Stomach (tissue), 9 donors: ENCODE results near the gene GSTCD. TPM values are rescaled to one million over a fixed set of nuclear protein-coding genes. Genes with fewer than 3 reads are reported as not detected.

Source experiments
- DNase-seq, 2 donors: peaks; one replicate each; pipeline versions ENCODE4 v3.0.0 to v3.0.0-alpha.2; 2013 to 2019
- H3K27ac ChIP-seq, 5 donors: fragments of 200-600 bp in 4 of 5; sonication (generic) in 4 of 5; one replicate each; pipeline ENCODE4 v1.5.1; 2013 to 2019; ENCODE audit warnings: mild to moderate bottlenecking in 1 of 5, moderate library complexity in 1 of 5
- H3K27me3 ChIP-seq, 3 donors: fragments of 200-600 bp; sonication (generic); one replicate each; pipeline ENCODE4 v1.5.1; 2017 to 2019; ENCODE audit warnings: mixed run types in 1 of 3
- H3K36me3 ChIP-seq, 4 donors: fragments of 200-600 bp; sonication (generic); 1 replicate in 3 of 4; 2 replicates in 1 of 4; pipeline ENCODE4 v1.5.1; 2016 to 2019
- H3K4me1 ChIP-seq, 4 donors: fragments of 200-600 bp; sonication (generic); one replicate each; pipeline ENCODE4 v1.5.1; 2016 to 2019
- H3K4me3 ChIP-seq, 4 donors: fragments of 200-600 bp; sonication (generic) in 3 of 4; one replicate each; pipeline ENCODE4 v1.5.1; 2016 to 2019; ENCODE audit warnings: mild to moderate bottlenecking in 1 of 4
- H3K9me3 ChIP-seq, 4 donors: fragments of 200-600 bp; sonication (generic); one replicate each; pipeline ENCODE4 v1.5.1; 2016 to 2019
- CTCF ChIP-seq, 7 experiments: fragments of 450-650 bp in 4 of 7; fragments of 200-600 bp in 3 of 7; sonication (generic) in 3 of 7; IDR thresholded peaks; one replicate each; pipeline ENCODE4 v1.5.1; 2016 to 2019; ENCODE audit warnings: antibody characterized with exemption in 7 of 7, control low read depth in 2 of 7, mild to moderate bottlenecking in 1 of 7
- EP300 ChIP-seq: sonication (generic); formaldehyde crosslinking; IDR thresholded peaks from one replicate; pipeline ENCODE4 v1.6.1; 2017; ENCODE audit warnings: antibody characterized with exemption
- POLR2A ChIP-seq, 4 donors: fragments of 450-650 bp; IDR thresholded peaks; one replicate each; pipeline ENCODE4 v1.6.1; 2016; ENCODE audit warnings: antibody characterized with exemption in 4 of 4, control low read depth in 2 of 4, mild to moderate bottlenecking in 1 of 4, moderate library complexity in 1 of 4
- POLR2AphosphoS5 ChIP-seq, 3 donors: sonication (generic); formaldehyde crosslinking; IDR thresholded peaks; one replicate each; pipeline ENCODE4 v1.6.1; 2016; ENCODE audit warnings: antibody characterized with exemption in 3 of 3
- WGBS, 5 donors: extraction: QIAGEN DNeasy Blood & Tissue Kit in 3 of 5; methylation state at CpG; one replicate each; pipeline versions ENCODE4 v1.1.5 to v1.1.7; 2013 to 2018; 5-methylcytosine and 5-hydroxymethylcytosine counted together
- intact Hi-C: fragments of 100-400 bp; cut with DNase I; formaldehyde crosslinking; loops from one replicate; pipeline ENCODE4 v1.15.1; 2023; ENCODE audit warnings: low total_unique reads
- polyA plus RNA-seq, 3 donors: library from polyadenylated mRNA; stranded (reverse); fragments of 200-250 nt; gene quantifications; one replicate each; pipeline ENCODE4 v1.2.3, GENCODE V29; 2013
- total RNA-seq, 5 donors: library from RNA; depleted of rRNA; stranded (reverse); fragments of >200 nt; gene quantifications; one replicate each; pipeline versions ENCODE4 v1.1.0 to v1.2.3, GENCODE V29; 2014 to 2016
- donor health status: healthy with polysubstance abuse.
- donor health status: Bipolar disorder and iron deficiency.
- donor health status: healthy.

Gene GSTCD
- total and polyA plus RNA-seq, 8 donors = 1.6 to 129 (median 8.1) TPM

- Histone ChIP-seq H3K9me3 (no peaks in the 10 kb centered on the region), H3K4me3 (no peak overlapping the region), H3K4me1 (peaks cover 0 to 28% (median 9%) of the 10 kb centered on the region in 4 donors), H3K27ac (no peak overlapping the region), H3K27me3 (no peaks in the 10 kb centered on the region), H3K36me3 (peaks cover 6 to 63% (median 56%) of the 10 kb centered on the region in 4 donors)
- intact Hi-C loops = no loop called here
- WGBS, 5 donors = 69 to 90% (median 83%) methylated on average over 2 of the region's 2 CpGs
- DNase-seq = no peak
- TF ChIP-seq POLR2AphosphoS5 (IDR thresholded peaks at IDR 0.05) (no peak), CTCF (IDR thresholded peaks at IDR 0.05) (no peak), EP300 (no peak), POLR2A (IDR thresholded peaks at IDR 0.05) (no peak)
Measured at GRCh38 chr4:105698607-105699006, 10.0 kb upstream of the GSTCD start.

- DNase-seq = peak in 1 of 2 donors; percentile 33
- peak overlapping the region; percentile 87 to 93 (median 91) for H3K27ac ChIP-seq
- intact Hi-C loops = loop anchor here (10.0 kb wide), 1 partner anchor 193 kb away; no protein-coding TSS in a partner anchor
- H3K27me3 ChIP-seq = no peaks in the 10 kb centered on the region
- no peaks in the 10 kb centered on the region for H3K9me3 ChIP-seq
- peaks cover 17 to 65% (median 40%) of the 10 kb centered on the region in 4 donors for H3K4me1 ChIP-seq
- TF ChIP-seq EP300 (no peak), POLR2AphosphoS5 (IDR thresholded peaks at IDR 0.05) (no peak)
- H3K4me3 ChIP-seq = peak overlapping the region; percentile 74 to 90 (median 80)
- 13 to 21% (median 17%) methylated on average over 7 of the region's 7 CpGs for WGBS, 5 donors
- peaks cover 0 to 7% (median 0%) of the 10 kb centered on the region in 4 donors for H3K36me3 ChIP-seq
Measured at GRCh38 chr4:105707782-105708180, 803 bp upstream of the GSTCD start.

DNA sequence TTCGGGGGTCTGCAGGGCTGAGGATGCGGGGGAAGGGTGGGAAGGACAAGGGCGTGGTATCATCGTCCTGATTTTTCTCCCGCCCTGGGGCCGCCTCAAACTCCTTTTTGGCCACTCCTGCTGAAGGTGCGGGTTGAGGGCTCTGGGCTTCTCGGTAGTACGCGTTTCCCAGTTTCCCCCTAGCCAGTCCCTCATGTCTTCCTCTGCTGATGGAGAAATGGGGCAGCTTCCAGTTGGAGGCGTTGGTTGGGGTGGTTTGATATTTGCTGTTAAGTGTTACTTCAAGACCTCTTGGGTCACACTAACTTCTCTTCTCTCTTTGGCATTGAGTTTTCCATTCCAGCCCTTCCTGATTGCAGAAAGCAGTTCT is 482 bp downstream of the GSTCD start:
- peaks cover 17 to 60% (median 38%) of the 10 kb centered on the region in 4 donors for H3K4me1 ChIP-seq
- peak overlapping the region; percentile 74 to 90 (median 80) for H3K4me3 ChIP-seq
- peak overlapping the region; percentile 87 to 93 (median 91) for H3K27ac ChIP-seq
- 0% methylated on average over 11 of the region's 11 CpGs for WGBS, 5 donors
- no peak for DNase-seq
- intact Hi-C loops = loop anchor here (10.0 kb wide), 1 partner anchor 194 kb away; no protein-coding TSS in a partner anchor
- H3K27me3 ChIP-seq = no peaks in the 10 kb centered on the region
- TF ChIP-seq CTCF (IDR thresholded peaks at IDR 0.05) (no peak), POLR2AphosphoS5 (IDR thresholded peaks at IDR 0.05) (no peak), POLR2A (IDR thresholded peaks at IDR 0.05) (no peak), EP300 (no peak)
- H3K9me3 ChIP-seq = no peaks in the 10 kb centered on the region
- no peaks in the 10 kb centered on the region for H3K36me3 ChIP-seq

DNA sequence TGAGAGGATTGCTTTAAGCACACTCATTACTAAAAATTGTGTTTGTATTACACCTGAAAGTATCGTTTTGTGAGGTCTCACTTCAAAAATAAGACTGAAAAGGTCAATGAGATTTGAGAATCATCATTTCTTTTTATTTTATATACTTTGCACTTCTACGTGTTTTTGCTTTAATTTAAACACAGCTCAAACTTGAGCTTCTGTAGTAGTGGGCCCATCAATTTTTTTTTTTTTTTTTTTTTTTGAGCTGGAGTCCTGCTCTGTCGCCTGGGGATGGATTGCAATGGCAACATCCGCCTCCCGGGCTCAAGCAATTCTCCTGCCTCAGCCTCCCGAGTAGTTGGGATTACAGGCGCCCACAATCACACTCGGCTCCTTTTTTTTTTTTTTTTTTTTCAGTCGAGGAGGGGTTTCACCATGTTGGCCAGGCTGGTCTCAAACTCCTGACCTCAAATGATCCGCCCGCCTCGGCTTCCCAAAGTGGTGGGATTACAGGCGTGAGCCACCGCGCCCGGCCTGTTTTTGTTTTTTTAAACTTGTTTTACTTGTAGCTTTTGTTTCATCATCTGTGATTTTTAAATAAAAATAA is 1.5 kb downstream of the GSTCD start:
- H3K9me3 ChIP-seq = no peaks in the 10 kb centered on the region
- intact Hi-C loops = no loop called here

More for the DNA sequence above, 1.5 kb downstream of the GSTCD start:
- Histone ChIP-seq H3K27me3 (no peaks in the 10 kb centered on the region), H3K36me3 (no peaks in the 10 kb centered on the region), H3K4me1 (peaks cover 17 to 62% (median 34%) of the 10 kb centered on the region in 4 donors), H3K4me3 (no peak overlapping the region), H3K27ac (no peak overlapping the region)
- WGBS, 5 donors = 54 to 71% (median 64%) methylated on average over 16 of the region's 16 CpGs
- TF ChIP-seq POLR2AphosphoS5 (IDR thresholded peaks at IDR 0.05) (no peak), EP300 (no peak), CTCF (IDR thresholded peaks at IDR 0.05) (no peak), POLR2A (IDR thresholded peaks at IDR 0.05) (no peak)
- no peak for DNase-seq
